Heart left ventricle (tissue), 16 donors: ENCODE data around the gene PGAM2. TPM values are rescaled to one million over a fixed set of nuclear protein-coding genes. Genes with fewer than 3 reads are reported as not detected.

Experiments
- ATAC-seq, 4 donors: fragments of 200-7000 bp; cut with Tn5 transposase; one replicate each; pipeline ENCODE4 v1.9.1; 2020 to 2022; ENCODE audit warnings: moderate library complexity in 4 of 4, mild to moderate bottlenecking in 3 of 4, moderate number of reproducible peaks in 1 of 4
- DNase-seq, 5 donors: peaks; one replicate each; pipeline ENCODE4 v3.0.0-alpha.2; 2020
- H3K27ac ChIP-seq, 12 donors: fragments of 200-600 bp; sonication (generic) in 4 of 12; one replicate each; pipeline versions ENCODE4 v1.5.0 to v1.8.0; 2016 to 2022; ENCODE audit warnings: mild to moderate bottlenecking in 2 of 12
- H3K27me3 ChIP-seq, 9 donors: fragments of 200-600 bp; sonication (generic) in 2 of 9; one replicate each; pipeline versions ENCODE4 v1.5.1 to v1.8.0; 2016 to 2022; ENCODE audit warnings: mild to moderate bottlenecking in 3 of 9
- H3K36me3 ChIP-seq, 9 donors: fragments of 200-600 bp; sonication (generic) in 2 of 9; one replicate each; pipeline versions ENCODE4 v1.5.0 to v1.8.0; 2018 to 2022; ENCODE audit warnings: mild to moderate bottlenecking in 2 of 9
- H3K4me1 ChIP-seq, 12 donors: fragments of 200-600 bp; sonication (generic) in 4 of 12; one replicate each; pipeline versions ENCODE4 v1.5.0 to v1.8.0; 2016 to 2022; ENCODE audit warnings: mild to moderate bottlenecking in 3 of 12
- H3K4me3 ChIP-seq, 12 donors: fragments of 200-600 bp; sonication (generic) in 4 of 12; one replicate each; pipeline versions ENCODE4 v1.5.0 to v1.8.0; 2017 to 2022; ENCODE audit warnings: mild to moderate bottlenecking in 9 of 12, moderate library complexity in 4 of 12
- H3K9me3 ChIP-seq, 12 donors: fragments of 200-600 bp; sonication (generic) in 4 of 12; one replicate each; pipeline versions ENCODE4 v1.5.0 to v1.8.0; 2016 to 2022; ENCODE audit warnings: mild to moderate bottlenecking in 1 of 12
- CTCF ChIP-seq, 12 donors: fragments of 200-600 bp; sonication (generic) in 4 of 12; IDR thresholded peaks; one replicate each; pipeline versions ENCODE4 v1.5.0 to v1.8.0; 2018 to 2022; ENCODE audit warnings: antibody characterized with exemption in 12 of 12, mild to moderate bottlenecking in 5 of 12
- POLR2A ChIP-seq, 2 donors: fragments of 450-650 bp; IDR thresholded peaks; one replicate each; pipeline ENCODE4 v1.6.1; 2017; ENCODE audit warnings: antibody characterized with exemption in 2 of 2, mild to moderate bottlenecking in 2 of 2, moderate library complexity in 2 of 2
- WGBS, 4 donors: extraction: QIAGEN DNeasy Blood & Tissue Kit in 2 of 4; methylation state at CpG; one replicate each; pipeline versions ENCODE4 v1.1.5 to v1.1.7; 2013 to 2018; 5-methylcytosine and 5-hydroxymethylcytosine counted together
- intact Hi-C, 10 donors: fragments of 100-400 bp; cut with DNase I; formaldehyde crosslinking; loops; one replicate each; pipeline versions ENCODE4 v1.11.1 to v1.14.2; 2022
- polyA plus RNA-seq, 2 donors: library from polyadenylated mRNA; stranded (reverse); fragments of 200-250 nt; gene quantifications; one replicate each; pipeline ENCODE4 v1.2.3, GENCODE V29; 2013
- total RNA-seq, 9 donors: library from RNA; depleted of rRNA in 2 of 9; stranded (reverse); fragments of >200 nt in 2 of 9; fragmentation: NEBNext Ultra II Directional in 3 of 9; extraction: Animal tissue kit (Norgen Biotek cat#: 25700) in 3 of 9; gene quantifications; one replicate each; pipeline versions ENCODE4 v1.1.0 to v1.2.4, GENCODE V29; 2016 to 2023
- donor health status: ischemic (EF 13 %, LVEDD 7.1; RV severe dilation, severe dysfunction).
- donor health status: healthy with polysubstance abuse.
- donor health status: DM: no; HTN: yes; CAD: no.
- donor health status: DM: no; HTN: no; CAD: no.
- donor health status: ischemic (EF 25% LVEDD 6.9; RV normal size, moderate dysfunction).
- donor health status: ischemic (EF 25% LVEDD 5.7; RV mildly dilated, moderate dysfunction).
- donor health status: healthy.
- donor health status: DM: yes; HTN: yes; CAD: no.
- donor health status: ischemic (EF 35%, LVEDD 5.7; RV mildly dilated, moderate dysfunction).
- donor health status: nonischemic (EF 11% LVEDD 7.7; RV severe dilation, severe dysfunction).
- donor health status: DM: yes; HTN: yes; CAD: no.
- donor health status: PGD.
- donor health status: ischemic (EF 29% LVEDD 5.4; RV normal size, mild dysfunction).
- donor health status: nonischemic (EF 23%, LVEDD 6.1; RV moderate dilation, normal function).

The PGAM2 gene
- total and polyA plus RNA-seq, 11 donors = 242 to 2,064 (median 555) TPM

- Histone ChIP-seq H3K4me1 (peaks cover 3 to 55% (median 27%) of the 10 kb centered on the region in 12 donors), H3K9me3 (no peaks in the 10 kb centered on the region), H3K27ac (peak overlapping the region in 11 of 12 donors; percentile 43 to 97 (median 91)), H3K4me3 (peak overlapping the region in 10 of 12 donors; percentile 69 to 98 (median 87)), H3K36me3 (peaks cover 0 to 48% (median 40%) of the 10 kb centered on the region in 9 donors), H3K27me3 (no peaks in the 10 kb centered on the region)
- DNase-seq (peak in 2 of 5 donors; percentile 7 to 25), ATAC-seq (no peak)
- 51 to 58% (median 55%) methylated on average over 9 of the region's 9 CpGs for WGBS, 4 donors
- intact Hi-C loops = loop anchor here in 4 of 10 donors (5.0 kb wide), 3 partner anchors 34 to 121 kb away; partner anchors contain the start of genes POLD2 (in 4 of the 4) and YKT6 (in 1 of the 4)
- TF ChIP-seq POLR2A (IDR thresholded peaks at IDR 0.05) = no peak
- no peak for TF ChIP-seq CTCF (IDR thresholded peaks at IDR 0.05)
Measured at GRCh38 chr7:44081266-44081748, 15.9 kb upstream of the PGAM2 start.

- peak overlapping the region in 5 of 12 donors; percentile 82 to 98 (median 92) for H3K4me3 ChIP-seq
- H3K27ac ChIP-seq = peak overlapping the region in 10 of 12 donors; percentile 17 to 97 (median 90)
- DNase-seq (peak in 1 of 5 donors; percentile 23), ATAC-seq (no peak)
- 70 to 78% (median 76%) methylated on average over 11 of the region's 11 CpGs for WGBS, 4 donors
- TF ChIP-seq POLR2A (IDR thresholded peaks at IDR 0.05) (no peak), CTCF (IDR thresholded peaks at IDR 0.05) (no peak)
- H3K36me3 ChIP-seq = peaks cover 0 to 53% (median 46%) of the 10 kb centered on the region in 9 donors
- no peaks in the 10 kb centered on the region for H3K27me3 ChIP-seq
- H3K4me1 ChIP-seq = peaks cover 3 to 61% (median 30%) of the 10 kb centered on the region in 12 donors
- no peaks in the 10 kb centered on the region for H3K9me3 ChIP-seq
- intact Hi-C loops = loop anchor here in 4 of 10 donors (5.0 kb wide), 3 partner anchors 33 to 122 kb away; partner anchors contain the start of genes POLD2 (in 4 of the 4) and YKT6 (in 1 of the 4)
Measured at GRCh38 chr7:44080686-44081265, 15.4 kb upstream of the PGAM2 start.

- no peak for ATAC-seq
- Histone ChIP-seq H3K27me3 (no peaks in the 10 kb centered on the region), H3K9me3 (no peaks in the 10 kb centered on the region), H3K4me3 (no peak overlapping the region), H3K4me1 (peaks cover 3 to 61% (median 30%) of the 10 kb centered on the region in 12 donors), H3K27ac (peak overlapping the region in 3 of 12 donors; percentile 26 to 96 (median 78)), H3K36me3 (peaks cover 0 to 60% (median 52%) of the 10 kb centered on the region in 9 donors)
- WGBS, 4 donors = 83 to 100% (median 91%) methylated on average over 2 to 5 of the region's 5 CpGs
- TF ChIP-seq POLR2A (IDR thresholded peaks at IDR 0.05) (no peak), CTCF (IDR thresholded peaks at IDR 0.05) (no peak)
- DNase-seq = peak in 1 of 5 donors; percentile 23
- intact Hi-C loops = loop anchor here in 4 of 10 donors (5.0 kb wide), 3 partner anchors 33 to 122 kb away; partner anchors contain the start of genes POLD2 (in 4 of the 4) and YKT6 (in 1 of the 4)
Measured at GRCh38 chr7:44080118-44080517, 14.8 kb upstream of the PGAM2 start.
